C4-2B (cell line): Measurements from ENCODE around the gene SLC5A5.
"Not testable (repeated sequence)": the region's sequence is repeated elsewhere in the genome, so short reads cannot be mapped to it uniquely, and the experiment has no call there.

ENCODE experiments used
- ZFX ChIP-seq: fragments of 450-650 bp; IDR thresholded peaks from 2 replicates; pipeline ENCODE4 v1.6.1; 2017
- TF ChIP-seq, protein P1 (sequence below): fragments of 450-650 bp; conservative IDR thresholded peaks from 2 replicates; pipeline ENCODE4 v1.5.1; 2017; ENCODE audit warnings: mild to moderate bottlenecking

GRCh38 chr19:17919122-17919521, 47.4 kb downstream of the SLC5A5 start:
- TF ChIP-seq, protein P1, sequence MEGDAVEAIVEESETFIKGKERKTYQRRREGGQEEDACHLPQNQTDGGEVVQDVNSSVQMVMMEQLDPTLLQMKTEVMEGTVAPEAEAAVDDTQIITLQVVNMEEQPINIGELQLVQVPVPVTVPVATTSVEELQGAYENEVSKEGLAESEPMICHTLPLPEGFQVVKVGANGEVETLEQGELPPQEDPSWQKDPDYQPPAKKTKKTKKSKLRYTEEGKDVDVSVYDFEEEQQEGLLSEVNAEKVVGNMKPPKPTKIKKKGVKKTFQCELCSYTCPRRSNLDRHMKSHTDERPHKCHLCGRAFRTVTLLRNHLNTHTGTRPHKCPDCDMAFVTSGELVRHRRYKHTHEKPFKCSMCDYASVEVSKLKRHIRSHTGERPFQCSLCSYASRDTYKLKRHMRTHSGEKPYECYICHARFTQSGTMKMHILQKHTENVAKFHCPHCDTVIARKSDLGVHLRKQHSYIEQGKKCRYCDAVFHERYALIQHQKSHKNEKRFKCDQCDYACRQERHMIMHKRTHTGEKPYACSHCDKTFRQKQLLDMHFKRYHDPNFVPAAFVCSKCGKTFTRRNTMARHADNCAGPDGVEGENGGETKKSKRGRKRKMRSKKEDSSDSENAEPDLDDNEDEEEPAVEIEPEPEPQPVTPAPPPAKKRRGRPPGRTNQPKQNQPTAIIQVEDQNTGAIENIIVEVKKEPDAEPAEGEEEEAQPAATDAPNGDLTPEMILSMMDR: not testable (repeated sequence)
- TF ChIP-seq ZFX: not testable (repeated sequence)
